HEK293T (cell line): ENCODE data around the gene RNF130.

Experiments used
- CTCF ChIA-PET: fragments of 350-600 bp; formaldehyde crosslinking; extraction: SDS; loops from one replicate; lab custom pipeline; 2021; ENCODE audit warnings: antibody characterized with exemption, inconsistent platforms; lab: Yijun Ruan, JAX
- POLR2A ChIA-PET: fragments of 350-600 bp; formaldehyde crosslinking; extraction: SDS; loops from one replicate; lab custom pipeline; 2020; ENCODE audit warnings: antibody characterized with exemption, inconsistent platforms; lab: Yijun Ruan, JAX
- DNase-seq: peaks from one replicate; pipeline ENCODE4 v3.0.0; 2012; ENCODE audit warnings: mixed read lengths; ENCODE audit errors: extremely low spot score
- ARNT ChIP-seq: fragments of 450-650 bp; IDR thresholded peaks from 2 replicates; pipeline ENCODE4 v1.6.1; 2017; ENCODE audit warnings: mild to moderate bottlenecking
- BHLHE40 ChIP-seq: fragments of 450-650 bp; IDR thresholded peaks from 2 replicates; pipeline ENCODE4 v1.6.1; 2016; ENCODE audit warnings: mild to moderate bottlenecking, moderate library complexity, borderline replicate concordance
- CTBP1 ChIP-seq: fragments of 450-650 bp; IDR thresholded peaks from 2 replicates; pipeline ENCODE4 v1.6.1; 2016; ENCODE audit warnings: borderline replicate concordance
- ELF4 ChIP-seq: fragments of 450-650 bp; IDR thresholded peaks from 2 replicates; pipeline ENCODE4 v1.6.1; 2017; ENCODE audit warnings: antibody characterized with exemption
- FOXA1 ChIP-seq: fragments of 450-650 bp; IDR thresholded peaks from 2 replicates; pipeline ENCODE4 v1.6.1; 2016; ENCODE audit warnings: mild to moderate bottlenecking
- FOXK2 ChIP-seq: fragments of 450-650 bp; IDR thresholded peaks from 2 replicates; pipeline ENCODE4 v1.6.1; 2016; ENCODE audit warnings: mild to moderate bottlenecking
- FOXM1 ChIP-seq: fragments of 450-650 bp; IDR thresholded peaks from 2 replicates; pipeline ENCODE4 v1.6.1; 2017; ENCODE audit warnings: mild to moderate bottlenecking, borderline replicate concordance
- HDGF ChIP-seq: fragments of 450-650 bp; IDR thresholded peaks from 2 replicates; pipeline ENCODE4 v1.6.1; 2017; ENCODE audit warnings: antibody characterized with exemption, borderline replicate concordance
- L3MBTL2 ChIP-seq: fragments of 450-650 bp; conservative IDR thresholded peaks from 2 replicates; pipeline ENCODE4 v1.6.1; 2016; ENCODE audit warnings: mild to moderate bottlenecking
- LEF1 ChIP-seq: fragments of 450-650 bp; IDR thresholded peaks from 2 replicates; pipeline ENCODE4 v1.6.1; 2017; ENCODE audit warnings: mild to moderate bottlenecking, borderline replicate concordance
- NFRKB ChIP-seq: fragments of 450-650 bp; IDR thresholded peaks from 2 replicates; pipeline ENCODE4 v1.6.1; 2016; ENCODE audit warnings: mild to moderate bottlenecking, moderate library complexity
- PKNOX1 ChIP-seq: fragments of 450-650 bp; IDR thresholded peaks from 2 replicates; pipeline ENCODE4 v1.6.1; 2016
- SP1 ChIP-seq: fragments of 450-650 bp; IDR thresholded peaks from 2 replicates; pipeline ENCODE4 v1.6.1; 2017
- SUZ12 ChIP-seq: fragments of 450-650 bp; IDR thresholded peaks from 2 replicates; pipeline ENCODE4 v1.6.1; 2016; ENCODE audit warnings: mild to moderate bottlenecking
- TARDBP ChIP-seq: fragments of 450-650 bp; IDR thresholded peaks from 2 replicates; pipeline ENCODE4 v1.6.1; 2016
- ZNF384 ChIP-seq: fragments of 450-650 bp; IDR thresholded peaks from 2 replicates; pipeline ENCODE4 v1.6.1; 2016

Gene RNF130

DNA sequence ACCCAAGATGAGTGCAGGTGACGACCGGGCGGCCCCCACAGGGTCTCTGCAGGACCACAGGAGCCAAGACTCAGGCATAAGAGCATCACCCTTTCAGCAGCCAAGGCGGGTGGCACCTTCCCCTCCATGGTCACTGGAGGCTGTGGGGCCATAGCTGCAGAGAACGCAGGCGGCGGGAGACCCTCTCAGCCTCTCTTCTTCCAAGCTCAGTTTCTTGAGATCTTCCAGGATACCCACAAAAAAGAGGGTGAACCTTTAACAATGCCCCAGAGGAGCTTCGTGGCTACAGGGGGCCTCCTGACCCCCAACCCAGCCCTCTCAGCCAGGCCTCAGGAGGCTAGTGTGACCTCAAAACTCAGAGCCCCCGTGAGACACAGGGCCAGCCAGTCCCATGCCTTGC lies 158.1 kb downstream of the RNF130 start:
- POLR2A ChIA-PET: no interaction called here

GRCh38 chr5:179912951-179913350 lies 158.6 kb downstream of the RNF130 start:
- ChIA-PET POLR2A (no interaction called here), CTCF (interaction anchor here (1.4 kb wide), 1 partner anchor 62 kb away, joined by 3 read pairs; no protein-coding TSS in a partner anchor)
- no peak for DNase-seq
- TF ChIP-seq SUZ12: no peak
- no peak for TF ChIP-seq FOXA1
- no peak for TF ChIP-seq HDGF
- no peak for TF ChIP-seq LEF1
- no peak for TF ChIP-seq SP1
- no peak for TF ChIP-seq FOXM1
- TF ChIP-seq TARDBP: no peak
- TF ChIP-seq CTBP1: no peak
- no peak for TF ChIP-seq L3MBTL2
- no peak for TF ChIP-seq BHLHE40
- no peak for TF ChIP-seq NFRKB
- TF ChIP-seq FOXK2: no peak
- TF ChIP-seq ARNT: no peak
- no peak for TF ChIP-seq PKNOX1
- TF ChIP-seq ZNF384: no peak
- TF ChIP-seq ELF4: no peak

More for the DNA sequence above, 158.1 kb downstream of the RNF130 start:
- CTCF ChIA-PET: interaction anchor here (1.4 kb wide), 1 partner anchor 62 kb away, joined by 3 read pairs; no protein-coding TSS in a partner anchor
- TF ChIP-seq NFRKB (no peak), SP1 (no peak), L3MBTL2 (no peak), ZNF384 (no peak), FOXK2 (no peak), FOXA1 (no peak), PKNOX1 (no peak), HDGF (no peak), ARNT (no peak), ELF4 (no peak), CTBP1 (no peak), FOXM1 (no peak), SUZ12 (no peak), LEF1 (no peak), BHLHE40 (no peak), TARDBP (no peak)
- no peak for DNase-seq

DNA sequence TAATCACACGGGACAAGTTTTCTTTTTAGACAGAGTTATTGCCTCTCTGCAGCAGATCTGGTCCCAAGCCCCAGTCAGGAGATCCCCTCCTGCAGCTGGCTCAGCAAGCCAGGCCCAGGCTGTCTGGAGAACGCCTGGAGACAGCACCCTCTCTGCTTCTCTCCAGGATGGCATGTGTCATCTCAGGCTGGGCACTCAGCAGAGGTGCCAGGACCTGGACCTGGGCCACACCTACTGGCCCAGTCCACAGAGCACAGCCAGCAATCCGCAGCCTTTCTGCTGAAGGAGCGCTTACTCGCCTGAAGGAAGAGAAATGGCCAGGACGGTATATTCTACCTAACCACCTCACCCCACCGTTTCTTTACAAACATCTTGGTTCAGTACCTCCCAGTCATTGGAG lies 159.2 kb downstream of the RNF130 start:
- DNase-seq: no peak
- CTCF ChIA-PET: no interaction called here
- TF ChIP-seq NFRKB (no peak), BHLHE40 (no peak)
- POLR2A ChIA-PET: no interaction called here

DNA sequence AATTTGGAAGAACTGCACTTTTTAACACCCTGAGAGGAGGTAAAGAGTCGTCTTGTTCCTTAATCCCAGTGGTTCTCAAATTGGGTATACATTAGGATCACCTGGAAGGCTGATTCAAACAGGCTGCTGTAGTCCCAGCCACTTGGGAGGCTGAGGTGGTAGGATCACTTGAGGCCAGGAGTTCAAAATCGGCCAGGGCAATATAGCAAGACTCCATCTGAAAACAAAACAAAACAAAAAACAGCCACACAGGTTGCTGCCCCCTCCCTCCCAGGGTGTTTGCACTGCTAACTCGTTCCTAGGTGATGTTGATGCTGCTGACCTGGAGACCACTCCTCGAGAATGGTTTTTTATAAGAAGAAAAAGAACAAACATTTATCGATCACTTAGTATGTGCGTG lies 162.3 kb downstream of the RNF130 start:
- TF ChIP-seq SUZ12: no peak
- no peak for TF ChIP-seq BHLHE40
- no peak for TF ChIP-seq SP1
- no peak for TF ChIP-seq PKNOX1
- TF ChIP-seq FOXM1: no peak
- ChIA-PET POLR2A (no interaction called here), CTCF (no interaction called here)
- DNase-seq: no peak

GRCh38 chr5:179908528-179908927 lies 163.0 kb downstream of the RNF130 start:
- CTCF ChIA-PET: interaction anchor here (0.6 to 1.1 kb wide), 2 partner anchors 106 to 193 kb away, joined by 3 to 4 read pairs; no protein-coding TSS in a partner anchor

More at GRCh38 chr5:179908528-179908927, 163.0 kb downstream of the RNF130 start:
- peak; percentile 49 for DNase-seq
- POLR2A ChIA-PET: no interaction called here
- TF ChIP-seq FOXA1 (no peak), SUZ12 (no peak), PKNOX1 (no peak), BHLHE40 (no peak), L3MBTL2 (no peak), ARNT (no peak), SP1 (no peak), LEF1 (no peak), FOXK2 (no peak), TARDBP (no peak), NFRKB (no peak), HDGF (no peak), ZNF384 (no peak), CTBP1 (no peak)
